Measurements from ENCODE around the gene SKOR1. TPM values are rescaled to one million over a fixed set of nuclear protein-coding genes. Genes with fewer than 3 reads are reported as not detected.

SKOR1 gene
- total RNA-seq, 2 donors from 2014 or later, result 0.78 to 3.5 TPM

DNA sequence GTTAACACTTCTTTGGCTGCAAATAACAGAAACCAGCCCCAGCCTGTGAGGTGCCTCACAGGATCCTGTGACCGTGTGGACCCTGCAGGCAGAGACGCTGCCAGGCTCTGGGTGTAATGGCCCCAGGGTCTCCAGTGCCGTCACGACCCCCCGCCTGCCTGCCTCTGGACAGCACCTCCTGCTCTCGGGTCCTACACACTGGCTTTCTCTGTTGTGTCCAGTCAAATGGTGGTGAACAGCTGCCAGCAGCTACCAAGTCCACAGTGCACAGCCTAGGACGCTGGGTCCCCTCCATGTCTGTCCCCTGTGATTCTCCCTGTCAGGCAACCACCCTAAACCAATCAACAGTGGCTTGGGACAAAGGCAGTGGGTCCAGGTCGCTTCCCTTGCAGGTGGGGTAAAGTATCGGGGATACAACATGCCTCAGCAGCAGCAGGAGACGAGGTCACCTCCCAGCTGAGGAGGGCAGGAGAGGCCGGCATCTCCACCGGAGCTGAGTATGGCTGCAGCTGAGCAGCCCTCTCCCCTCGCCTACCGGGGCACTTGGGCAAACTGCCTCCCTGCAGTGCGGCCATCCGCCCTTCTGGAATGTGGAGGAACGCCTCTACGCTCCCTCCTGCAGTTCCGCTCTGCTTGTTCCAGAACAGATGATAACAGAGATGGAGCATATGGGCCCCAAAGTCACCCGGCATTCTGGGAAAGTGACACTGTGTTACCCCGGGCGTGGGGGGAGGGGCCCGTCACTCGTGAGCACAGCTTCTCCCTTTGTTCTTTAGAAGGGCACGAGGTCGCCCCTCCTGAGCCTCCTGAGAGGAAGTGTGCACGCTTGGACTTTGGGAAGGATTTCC lies 21.1 kb upstream of the SKOR1 start:
- ATAC-seq (ENCODE audit: insufficient number of reproducible peaks, low FRiP score, low read depth) (no peak), DNase-seq (ENCODE audit: low spot score) (no peak)
- peaks cover 4% of the 10 kb centered on the region for H3K36me3 ChIP-seq

DNA sequence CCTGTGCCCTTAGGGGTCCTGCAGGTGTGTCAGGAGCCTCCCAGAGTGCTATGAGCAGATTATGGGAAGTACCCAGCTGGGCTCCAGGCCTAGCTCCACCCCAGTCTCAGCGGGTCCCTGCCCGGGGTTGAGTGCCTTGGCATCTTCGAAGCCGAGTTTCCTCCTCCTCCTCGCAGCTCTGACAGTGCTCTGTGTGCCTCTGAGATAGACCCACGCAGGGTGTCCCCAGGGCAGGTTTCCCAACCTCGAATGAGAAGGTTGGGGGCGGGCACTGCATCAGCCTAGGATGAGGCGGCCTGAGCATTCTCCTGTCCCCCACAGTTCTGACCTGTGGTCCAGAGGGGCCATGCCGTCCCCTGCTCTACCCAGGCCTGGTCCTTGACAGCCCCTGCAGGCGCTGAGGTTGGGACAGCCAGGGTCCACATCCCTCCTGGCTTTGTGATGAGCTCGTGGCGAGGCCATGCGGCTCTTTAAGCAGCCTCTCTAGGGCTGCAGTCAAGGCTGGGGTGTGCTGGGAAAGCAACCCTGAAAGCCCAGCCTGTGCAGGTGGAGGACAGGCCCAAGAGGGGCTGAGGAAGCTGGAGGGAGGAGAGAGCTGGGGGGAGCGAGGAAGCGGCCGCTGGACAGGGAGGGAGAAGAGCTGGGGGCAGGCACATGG lies 20.2 kb upstream of the SKOR1 start:
- TF ChIP-seq, protein P1, sequence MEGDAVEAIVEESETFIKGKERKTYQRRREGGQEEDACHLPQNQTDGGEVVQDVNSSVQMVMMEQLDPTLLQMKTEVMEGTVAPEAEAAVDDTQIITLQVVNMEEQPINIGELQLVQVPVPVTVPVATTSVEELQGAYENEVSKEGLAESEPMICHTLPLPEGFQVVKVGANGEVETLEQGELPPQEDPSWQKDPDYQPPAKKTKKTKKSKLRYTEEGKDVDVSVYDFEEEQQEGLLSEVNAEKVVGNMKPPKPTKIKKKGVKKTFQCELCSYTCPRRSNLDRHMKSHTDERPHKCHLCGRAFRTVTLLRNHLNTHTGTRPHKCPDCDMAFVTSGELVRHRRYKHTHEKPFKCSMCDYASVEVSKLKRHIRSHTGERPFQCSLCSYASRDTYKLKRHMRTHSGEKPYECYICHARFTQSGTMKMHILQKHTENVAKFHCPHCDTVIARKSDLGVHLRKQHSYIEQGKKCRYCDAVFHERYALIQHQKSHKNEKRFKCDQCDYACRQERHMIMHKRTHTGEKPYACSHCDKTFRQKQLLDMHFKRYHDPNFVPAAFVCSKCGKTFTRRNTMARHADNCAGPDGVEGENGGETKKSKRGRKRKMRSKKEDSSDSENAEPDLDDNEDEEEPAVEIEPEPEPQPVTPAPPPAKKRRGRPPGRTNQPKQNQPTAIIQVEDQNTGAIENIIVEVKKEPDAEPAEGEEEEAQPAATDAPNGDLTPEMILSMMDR (IDR thresholded peaks at IDR 0.05), result no peak
- peaks cover 4% of the 10 kb centered on the region for H3K36me3 ChIP-seq
- no peak for DNase-seq (ENCODE audit: low spot score)
- no peak for ATAC-seq (ENCODE audit: insufficient number of reproducible peaks, low FRiP score, low read depth)
- no peak overlapping the region for H3K4me3 ChIP-seq
- H3K9me3 ChIP-seq, result no peaks in the 10 kb centered on the region
- H3K27ac ChIP-seq, result no peak overlapping the region
- H3K4me1 ChIP-seq (ENCODE audit: control insufficient read depth in 1 of 2, low read depth in 2 of 2), result no peaks in the 10 kb centered on the region
- no peaks in the 10 kb centered on the region for H3K27me3 ChIP-seq (replicated peaks; ENCODE audit: insufficient read depth)

More for the DNA sequence above, 21.1 kb upstream of the SKOR1 start:
- Histone ChIP-seq H3K27me3 (replicated peaks; ENCODE audit: insufficient read depth) (no peaks in the 10 kb centered on the region), H3K4me3 (no peak overlapping the region), H3K27ac (no peak overlapping the region), H3K4me1 (ENCODE audit: control insufficient read depth in 1 of 2, low read depth in 2 of 2) (no peaks in the 10 kb centered on the region), H3K9me3 (no peaks in the 10 kb centered on the region)
- TF ChIP-seq, protein P1 (IDR thresholded peaks at IDR 0.05), result no peak

DNA sequence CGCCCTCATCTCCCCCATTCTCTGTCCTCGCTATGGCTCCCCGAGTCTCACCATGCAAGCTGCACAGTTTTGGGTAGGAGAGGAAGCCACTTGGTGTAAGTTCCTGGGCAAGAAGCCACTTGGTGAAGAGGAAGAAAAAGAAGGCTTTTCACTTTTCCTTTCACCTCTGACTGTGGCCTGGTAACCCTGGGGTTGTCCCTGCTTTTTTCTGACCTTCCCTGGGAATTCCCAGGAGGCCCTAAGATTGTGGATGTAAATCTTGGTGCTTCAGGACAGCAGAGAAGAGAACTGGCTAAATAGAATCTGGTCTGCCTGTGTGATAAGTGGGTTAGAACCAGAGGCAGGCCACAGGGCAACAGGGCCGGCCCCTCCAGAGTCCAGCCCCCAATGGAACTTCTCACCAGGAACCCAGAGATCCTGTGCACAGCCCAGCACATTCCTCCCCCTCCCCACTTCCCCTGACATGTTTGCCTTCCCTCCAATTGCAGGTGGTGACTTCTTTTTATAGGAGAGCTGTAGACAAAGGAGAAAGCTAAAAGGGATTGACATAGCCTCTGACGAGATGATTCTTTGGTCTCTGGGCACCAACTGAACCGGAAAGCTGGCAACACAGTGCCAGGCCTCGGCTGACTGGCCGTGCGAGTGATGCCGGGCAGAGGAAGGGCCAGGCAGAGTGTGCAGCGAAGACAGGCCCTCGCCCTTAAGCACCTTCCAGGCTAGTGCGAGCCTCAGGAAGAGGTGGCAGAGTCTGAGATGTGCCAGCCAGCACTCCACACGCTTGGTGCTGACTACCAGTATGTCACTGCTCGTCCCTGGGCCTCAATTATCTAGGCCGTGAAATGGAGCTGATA lies 19.4 kb upstream of the SKOR1 start:
- no peak for ATAC-seq (ENCODE audit: insufficient number of reproducible peaks, low FRiP score, low read depth)
- H3K4me3 ChIP-seq, result no peak overlapping the region
- no peaks in the 10 kb centered on the region for H3K27me3 ChIP-seq (replicated peaks; ENCODE audit: insufficient read depth)
- DNase-seq (ENCODE audit: low spot score), result no peak
- TF ChIP-seq, protein P1 (IDR thresholded peaks at IDR 0.05), result no peak
- no peaks in the 10 kb centered on the region for H3K4me1 ChIP-seq (ENCODE audit: control insufficient read depth in 1 of 2, low read depth in 2 of 2)
- no peak overlapping the region for H3K27ac ChIP-seq
- H3K36me3 ChIP-seq, result peaks cover 4% of the 10 kb centered on the region
- H3K9me3 ChIP-seq, result no peaks in the 10 kb centered on the region

DNA sequence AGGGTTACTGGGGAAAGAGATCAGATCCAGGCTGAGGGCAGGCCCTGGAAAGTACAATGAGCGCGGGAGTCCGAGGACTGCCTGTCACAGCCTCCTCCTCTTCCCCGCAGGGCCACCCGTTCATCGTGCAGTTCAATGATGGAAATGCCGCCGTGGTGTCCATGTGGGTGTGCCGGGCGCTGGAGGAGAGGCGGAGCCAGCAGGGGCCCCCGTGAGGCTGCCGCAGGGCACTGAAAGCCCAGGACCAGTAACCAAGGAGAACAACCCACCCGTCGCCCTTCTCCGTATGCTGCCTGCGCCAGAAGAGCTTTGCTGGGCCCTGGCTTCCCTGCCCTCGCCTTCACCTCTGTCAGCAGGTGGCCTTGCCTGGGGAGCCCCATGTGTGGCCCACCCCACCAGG lies 18.8 kb upstream of the SKOR1 start:
- TF ChIP-seq, protein P1 (IDR thresholded peaks at IDR 0.05), result no peak
- H3K4me1 ChIP-seq (ENCODE audit: control insufficient read depth in 1 of 2, low read depth in 2 of 2), result no peaks in the 10 kb centered on the region
- H3K36me3 ChIP-seq, result peaks cover 4% of the 10 kb centered on the region
- ATAC-seq (ENCODE audit: insufficient number of reproducible peaks, low FRiP score, low read depth) (no peak), DNase-seq (ENCODE audit: low spot score) (no peak)
- H3K4me3 ChIP-seq, result no peak overlapping the region
- H3K9me3 ChIP-seq, result no peaks in the 10 kb centered on the region
- no peak overlapping the region for H3K27ac ChIP-seq
- no peaks in the 10 kb centered on the region for H3K27me3 ChIP-seq (replicated peaks; ENCODE audit: insufficient read depth)

DNA sequence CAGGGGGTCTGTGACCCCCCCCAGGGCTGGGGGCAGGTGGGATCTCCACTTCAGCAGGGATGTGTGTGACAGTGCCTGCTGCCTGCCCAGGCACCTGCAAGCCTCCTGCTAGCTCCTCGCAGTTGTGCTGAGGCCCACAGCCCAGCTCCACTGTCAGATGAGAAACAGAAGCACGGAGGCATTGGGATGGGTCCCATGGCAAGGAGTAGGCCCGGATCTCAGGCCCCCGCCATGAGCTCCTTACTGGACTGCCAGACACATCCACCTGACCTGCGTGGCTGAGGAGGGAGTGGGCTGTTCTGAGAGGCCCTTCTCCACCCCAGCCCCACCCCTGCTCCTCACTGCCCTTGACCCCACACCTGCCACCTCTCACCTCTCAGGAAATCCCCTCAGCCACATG lies 18.2 kb upstream of the SKOR1 start:
- TF ChIP-seq, protein P1 (IDR thresholded peaks at IDR 0.05), result no peak
- no peak for ATAC-seq (ENCODE audit: insufficient number of reproducible peaks, low FRiP score, low read depth)
- H3K4me3 ChIP-seq, result no peak overlapping the region
- H3K9me3 ChIP-seq, result no peaks in the 10 kb centered on the region
- H3K27me3 ChIP-seq (replicated peaks; ENCODE audit: insufficient read depth), result no peaks in the 10 kb centered on the region
- H3K36me3 ChIP-seq, result peaks cover 4% of the 10 kb centered on the region
- no peak for DNase-seq (ENCODE audit: low spot score)
- no peak overlapping the region for H3K27ac ChIP-seq
- H3K4me1 ChIP-seq (ENCODE audit: control insufficient read depth in 1 of 2, low read depth in 2 of 2), result no peaks in the 10 kb centered on the region

Measured in thoracic aorta (tissue), 2 donors.